GM03348 (cell line): ENCODE data around the gene MMP14.
"Not testable (repeated sequence)": the region's sequence is repeated elsewhere in the genome, so short reads cannot be mapped to it uniquely, and the experiment has no call there.

Experiments used
- DNase-seq: peaks from one replicate; pipeline ENCODE4 v3.0.0; 2012; ENCODE audit warnings: low spot score

The MMP14 gene

GRCh38 chr14:22814373-22814772 lies 22.0 kb upstream of the MMP14 start:
- no peak for DNase-seq

GRCh38 chr14:22814941-22815713 lies 21.3 kb upstream of the MMP14 start, which contains the start of gene SLC7A7:
Gene SLC7A7, minus strand, starts transcription at chr14:22815435. Its CDS starts 2,037 bp downstream, at chr14:22813398.
- DNase-seq = no peak

- peak; percentile 68 for DNase-seq
Observed at GRCh38 chr14:22819151-22819988, 17.0 kb upstream of the MMP14 start.

GRCh38 chr14:22820731-22821130 lies 15.7 kb upstream of the MMP14 start:
- no peak for DNase-seq

GRCh38 chr14:22821193-22822015 lies 15.0 kb upstream of the MMP14 start:
- DNase-seq = no peak

- no peak for DNase-seq
Observed at GRCh38 chr14:22822016-22822570, 14.3 kb upstream of the MMP14 start.

- DNase-seq = peak; percentile 92
Observed at GRCh38 chr14:22822571-22823098, 13.8 kb upstream of the MMP14 start.

- DNase-seq = peak; percentile 82
Observed at GRCh38 chr14:22824711-22825359, 11.6 kb upstream of the MMP14 start.

- not testable (repeated sequence) for DNase-seq
Observed at GRCh38 chr14:22829076-22829660, 7.2 kb upstream of the MMP14 start.

GRCh38 chr14:22829661-22830442 lies 6.5 kb upstream of the MMP14 start, which contains the start of gene MRPL52:
Gene MRPL52, plus strand, starts transcription at chr14:22829887. Its CDS starts 26 bp downstream, at chr14:22829913.
- peak; percentile 90 for DNase-seq

- DNase-seq = no peak
Observed at GRCh38 chr14:22830443-22831010, 5.9 kb upstream of the MMP14 start.

GRCh38 chr14:22835505-22835904 lies 880 bp upstream of the MMP14 start:
- no peak for DNase-seq

GRCh38 chr14:22837114-22837749 lies 847 bp downstream of the MMP14 start:
- DNase-seq = peak; percentile 67

GRCh38 chr14:22837750-22838538 lies 1.6 kb downstream of the MMP14 start:
- DNase-seq = peak; percentile 72

- DNase-seq = peak; percentile 79
Observed at GRCh38 chr14:22838631-22839041, 2.3 kb downstream of the MMP14 start.

GRCh38 chr14:22839159-22839779 lies 2.9 kb downstream of the MMP14 start:
- no peak for DNase-seq

GRCh38 chr14:22841311-22841710 lies 4.9 kb downstream of the MMP14 start:
- DNase-seq = no peak

- no peak for DNase-seq
Observed at GRCh38 chr14:22841769-22842168, 5.4 kb downstream of the MMP14 start.
